Activated CD4-positive, alpha-beta T cell treated with anti-CD3 and anti-CD28 coated beads, Interleukin-10, Interleukin-2, amounts not matched to agents 100 ng/mL and 50 ng/mL, durations not matched to agents 16 hours and 8 hours (primary cell): ENCODE data around the gene MT3.
A peak's percentile ranks its signal among the peaks of the same experiment; 100 is the strongest.

Source experiments
- DNase-seq: peaks from one replicate; pipeline ENCODE4 v3.0.0-alpha.2; 2020

The MT3 gene

DNA sequence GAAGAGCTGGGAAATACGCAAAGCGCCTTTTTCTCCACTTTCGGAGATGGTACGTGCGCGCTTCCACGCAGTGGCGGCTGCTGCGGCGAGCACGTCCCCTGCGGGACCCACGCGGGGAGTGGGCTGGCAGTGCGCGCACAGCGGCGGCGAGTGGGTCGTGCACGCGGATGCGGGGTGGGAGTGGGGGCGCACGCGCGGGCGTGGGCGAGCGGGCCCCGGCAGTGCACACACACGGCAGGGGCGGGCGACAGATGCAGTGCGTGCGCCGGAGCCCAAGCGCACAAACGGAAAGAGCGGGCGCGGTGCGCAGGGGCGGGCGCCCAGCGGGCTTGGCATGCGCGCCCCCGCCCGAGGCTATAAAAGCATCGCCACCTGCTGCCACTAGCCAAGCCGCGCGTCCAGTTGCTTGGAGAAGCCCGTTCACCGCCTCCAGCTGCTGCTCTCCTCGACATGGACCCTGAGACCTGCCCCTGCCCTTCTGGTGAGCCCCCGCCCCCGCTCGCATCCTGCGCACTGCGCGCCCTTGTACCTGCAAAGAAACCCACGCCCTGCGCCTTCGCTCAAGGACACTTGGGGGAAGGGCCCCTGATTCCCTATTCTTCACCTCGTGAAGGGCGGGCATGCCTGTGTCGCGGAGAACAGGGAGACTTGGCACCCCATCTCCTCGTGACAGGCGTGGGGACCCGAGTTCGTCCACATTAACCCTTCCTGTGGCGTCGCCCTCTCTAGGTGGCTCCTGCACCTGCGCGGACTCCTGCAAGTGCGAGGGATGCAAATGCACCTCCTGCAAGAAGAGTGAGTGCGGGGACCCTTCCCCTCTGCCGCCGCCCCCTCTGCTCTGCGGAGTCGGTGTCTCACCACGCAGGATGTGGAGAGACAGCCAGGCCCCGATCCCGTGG, at the start of gene MT3:
Gene MT3, plus strand, starts transcription at position 388 of the 899 bp plus-strand sequence. Its CDS starts 63 bp downstream, at position 451.
- no peak for DNase-seq

DNA sequence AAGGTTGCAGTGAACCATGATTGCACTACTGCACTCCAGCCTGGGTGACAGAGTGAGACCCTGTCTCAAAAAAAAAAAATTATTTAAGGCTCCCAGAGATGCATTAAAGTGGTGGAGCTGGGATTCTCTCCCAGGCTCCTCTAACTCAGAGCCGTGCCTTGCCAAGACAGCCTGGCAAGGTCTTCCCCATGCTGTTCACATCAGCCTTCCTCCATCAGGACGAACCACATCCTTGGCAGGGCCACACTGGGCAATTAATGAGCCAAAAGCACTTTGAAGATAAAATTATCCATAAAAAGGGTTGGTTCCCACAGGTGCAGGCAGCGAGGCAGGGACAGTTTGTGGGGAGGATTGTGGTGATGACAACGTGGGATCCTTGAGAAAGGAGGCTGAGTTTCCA, 49.7 kb upstream of the MT3 start:
- no peak for DNase-seq

DNA sequence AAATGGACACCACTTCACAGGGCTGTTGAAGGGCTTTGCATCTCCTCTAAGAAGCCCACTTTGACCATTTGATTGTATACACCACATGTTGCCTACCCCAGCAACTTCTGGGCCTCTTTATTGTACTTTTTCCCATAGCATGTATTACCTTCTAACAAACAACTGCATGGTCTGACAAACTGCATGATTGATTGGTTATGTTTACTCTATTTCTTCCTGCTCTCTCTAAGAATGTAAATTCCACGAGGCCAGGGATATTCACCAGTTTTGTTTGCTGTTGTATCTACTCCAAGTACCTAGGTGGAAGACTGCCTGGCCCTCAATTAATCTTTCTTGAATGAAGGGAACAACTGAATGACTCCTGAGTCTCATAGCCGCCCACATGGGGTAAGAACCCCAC, 47.3 kb upstream of the MT3 start:
- DNase-seq: no peak

- DNase-seq: no peak
Observed at GRCh38 chr16:56547120-56547948, 42.0 kb upstream of the MT3 start.

DNA sequence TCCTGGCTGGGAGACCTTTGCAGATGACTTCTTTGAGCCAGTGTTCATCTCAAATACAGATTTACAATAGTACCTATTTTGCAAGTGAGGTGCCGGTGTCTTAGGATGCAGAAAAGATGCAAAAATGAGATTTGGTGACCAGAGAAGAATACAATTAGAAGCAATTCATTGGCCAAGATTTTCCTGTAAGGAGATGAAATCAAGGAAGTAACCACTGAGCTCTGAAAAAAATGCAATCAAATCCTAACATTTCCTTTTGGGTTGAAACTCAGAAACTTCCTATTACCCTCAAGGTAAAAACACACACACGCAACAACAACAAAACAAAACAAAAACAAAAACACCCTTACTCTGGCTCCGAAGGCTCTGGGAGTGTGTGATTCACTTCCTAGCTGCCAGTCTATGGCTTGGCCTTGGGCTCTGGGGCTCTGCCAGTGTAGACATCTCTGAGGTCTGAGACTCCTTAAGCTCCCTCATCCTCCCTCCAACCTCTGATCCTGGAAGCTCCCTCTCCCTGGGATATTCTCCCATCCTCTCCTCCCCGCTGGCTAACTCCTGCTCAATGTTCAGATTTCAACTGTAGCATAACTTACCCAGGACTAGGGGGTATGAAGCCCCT, 41.3 kb upstream of the MT3 start:
- no peak for DNase-seq

DNA sequence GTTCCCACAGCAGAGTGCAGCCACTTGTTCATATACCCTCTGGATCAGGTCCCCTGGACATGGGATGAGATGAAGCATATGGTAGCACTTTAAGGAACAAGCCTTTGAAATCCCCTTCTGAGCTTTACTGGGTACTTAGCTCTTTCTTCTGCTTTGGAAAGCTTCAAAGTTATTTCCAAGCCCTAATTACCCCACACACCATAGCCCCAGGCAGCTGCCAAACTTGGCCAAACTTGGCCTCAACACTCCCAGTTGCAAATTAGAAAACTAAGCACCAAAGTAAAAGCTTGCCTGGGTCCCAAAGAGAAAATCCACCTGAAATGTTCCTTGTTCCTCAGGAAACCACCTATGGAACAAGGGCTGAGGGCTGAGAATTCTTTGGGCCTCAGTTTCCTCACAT, 40.2 kb upstream of the MT3 start:
- DNase-seq: no peak

GRCh38 chr16:56549744-56550385, 39.5 kb upstream of the MT3 start:
- no peak for DNase-seq

DNA sequence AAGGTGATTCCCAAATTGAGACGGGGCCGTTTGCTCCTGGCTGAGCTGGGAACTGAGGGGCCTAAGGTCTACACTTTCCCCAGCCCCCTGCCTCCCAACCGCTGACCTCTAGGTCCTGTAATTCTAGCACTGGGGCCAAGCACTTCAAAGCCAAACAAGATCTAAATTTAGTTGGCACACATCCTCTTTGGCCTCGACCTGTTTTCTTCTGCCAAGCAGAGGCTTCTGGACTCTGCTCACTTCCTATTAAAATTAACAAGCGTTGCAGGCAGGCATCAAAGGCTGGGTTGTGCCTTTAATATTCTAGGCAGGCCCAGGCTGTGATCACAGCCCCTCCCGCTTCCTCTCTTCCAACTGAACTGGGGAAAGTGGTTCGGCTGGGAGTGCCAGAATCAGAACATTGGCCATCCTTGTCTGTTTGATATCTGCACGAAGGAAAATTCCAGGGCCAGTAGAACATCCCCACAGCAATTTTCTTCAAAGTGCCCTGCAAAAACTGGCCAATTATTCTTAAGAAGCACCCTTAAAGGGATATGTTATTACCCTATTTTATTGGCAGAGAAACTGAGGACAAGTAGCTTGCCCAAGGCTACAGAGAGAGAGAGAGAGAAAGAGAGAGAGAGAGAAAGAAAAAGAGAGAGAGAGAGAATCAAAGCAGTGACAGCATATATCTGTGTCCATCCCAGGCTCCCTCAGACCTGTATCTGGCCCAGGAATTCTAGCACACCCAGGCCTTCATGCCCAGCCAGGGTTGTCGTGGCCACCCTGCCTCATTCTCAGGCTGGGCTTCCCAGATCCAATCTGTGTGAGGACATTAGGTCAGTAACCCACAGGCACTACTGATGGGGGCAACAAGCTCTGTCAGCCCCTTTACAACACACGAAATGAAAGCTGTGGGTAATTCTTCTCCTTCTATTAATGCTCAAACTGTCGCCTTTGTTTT, 37.3 kb upstream of the MT3 start:
- no peak for DNase-seq

DNA sequence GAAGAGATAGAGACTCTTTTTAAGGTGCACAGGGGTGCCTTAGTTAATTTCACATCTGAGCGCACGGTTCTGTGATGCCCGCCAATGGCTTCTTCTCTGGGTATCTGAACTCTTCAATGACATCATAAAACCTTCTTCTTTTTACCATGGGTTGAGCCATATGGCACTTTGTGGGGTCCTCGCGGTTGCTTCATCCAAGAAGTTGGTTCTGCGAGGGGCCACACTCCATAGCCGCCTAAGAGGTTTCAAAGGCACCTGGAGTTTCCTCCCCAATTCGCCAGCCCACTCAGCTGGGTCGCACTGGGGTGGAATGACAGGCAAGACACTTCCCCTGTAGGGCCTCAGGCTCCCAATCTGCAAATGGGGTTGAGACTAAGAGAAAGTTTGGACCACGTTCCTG, 34.9 kb upstream of the MT3 start:
- DNase-seq: no peak

DNA sequence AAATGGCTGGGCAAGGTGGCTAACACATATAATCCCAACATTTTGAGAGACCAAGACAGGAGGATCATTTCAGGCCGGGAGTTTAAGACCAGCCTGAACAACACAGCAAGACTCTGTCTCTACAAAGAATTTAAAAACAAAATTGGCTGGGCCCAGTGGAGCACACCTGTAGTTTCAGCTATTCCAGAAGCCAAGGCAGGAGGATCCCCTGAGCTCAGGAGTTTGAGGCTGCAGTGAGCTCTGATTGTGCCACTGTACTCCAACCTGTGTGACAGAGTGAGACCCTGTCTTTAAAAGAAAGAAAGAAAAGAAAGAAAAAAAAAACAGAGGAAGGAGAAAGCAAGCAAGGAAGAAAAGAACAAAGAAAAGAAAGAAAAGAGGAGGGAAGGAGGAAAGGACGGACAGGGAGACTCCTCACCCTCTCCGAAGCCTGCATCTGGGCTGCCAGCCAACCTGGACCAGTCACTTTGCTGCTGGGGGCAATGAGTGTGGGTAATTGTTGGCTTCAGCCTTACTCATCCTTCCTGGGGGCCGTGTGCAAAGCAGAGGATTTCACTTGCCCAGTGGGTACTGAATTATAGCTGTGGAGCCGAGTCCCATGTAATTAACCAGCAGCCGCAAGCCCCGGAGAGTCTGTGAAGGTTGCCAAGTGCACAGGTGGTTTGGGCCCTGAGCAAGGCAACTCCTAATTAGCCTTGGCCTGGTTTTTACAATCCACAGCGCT, 31.1 kb upstream of the MT3 start:
- no peak for DNase-seq

GRCh38 chr16:56559109-56559508, 30.2 kb upstream of the MT3 start:
- no peak for DNase-seq

DNA sequence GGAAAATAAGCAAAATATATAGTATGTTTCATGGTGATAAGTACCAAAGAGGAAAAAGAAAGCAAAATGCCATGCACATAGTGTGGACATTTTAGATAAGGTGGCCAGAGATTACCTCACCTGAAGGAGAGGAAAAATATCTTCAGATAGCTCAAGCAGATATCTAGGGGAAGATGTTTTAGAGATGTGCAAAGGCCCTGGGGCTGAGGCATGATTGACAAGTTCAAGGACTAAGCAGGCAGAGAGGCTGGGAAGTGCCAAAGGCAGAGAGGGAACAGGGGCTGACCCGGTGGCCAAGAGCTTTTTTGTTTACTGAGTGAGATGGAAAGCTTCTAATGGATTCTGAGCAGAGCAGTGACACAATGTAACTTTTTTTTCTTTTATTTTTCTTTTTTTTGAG, 28.9 kb upstream of the MT3 start:
- DNase-seq: no peak

DNA sequence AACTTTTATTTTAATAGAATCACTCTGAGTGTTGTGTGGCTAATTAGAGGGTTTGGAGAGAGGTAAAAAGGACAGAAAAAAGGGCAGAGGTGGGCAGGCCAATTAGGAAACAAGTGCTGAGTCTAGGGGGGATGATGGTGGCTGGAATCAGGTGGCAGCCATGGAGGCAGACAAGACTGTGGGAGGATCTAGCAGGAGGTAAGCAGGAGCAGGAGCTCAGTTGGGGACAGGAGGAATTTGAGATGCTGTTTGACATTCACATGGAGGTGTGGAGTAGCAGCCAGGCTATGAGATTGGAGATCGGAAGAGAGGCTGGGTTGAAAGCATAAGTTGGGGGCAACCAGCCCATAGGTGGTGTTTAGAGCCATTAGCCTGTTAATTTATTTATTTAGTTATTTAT, 28.2 kb upstream of the MT3 start:
- DNase-seq: no peak

- DNase-seq: no peak
Observed at GRCh38 chr16:56564793-56565477, 24.4 kb upstream of the MT3 start, which contains the start of gene MT4. TSS of gene MT4 (plus strand) at chr16:56565073. CDS start at chr16:56565129, 56 bp downstream.

DNA sequence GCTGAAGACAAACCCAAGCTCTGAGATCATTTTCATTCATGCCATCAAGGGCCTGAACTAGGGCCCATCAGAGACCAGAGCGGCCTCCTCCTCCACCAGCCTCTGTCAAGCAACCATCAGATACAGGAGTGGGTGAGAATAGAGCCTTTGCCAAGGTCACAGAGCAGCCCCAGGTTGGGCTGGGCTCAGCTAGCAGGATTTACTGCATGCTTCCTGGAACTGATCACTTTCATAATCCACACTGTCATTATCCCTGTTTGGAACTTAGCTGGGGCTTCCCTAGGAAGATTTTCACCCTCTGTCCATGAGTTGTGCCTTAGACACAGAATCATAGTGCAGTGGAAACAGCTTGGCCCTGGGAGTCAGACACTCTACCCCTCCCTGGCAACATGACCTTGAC, 19.4 kb upstream of the MT3 start:
- DNase-seq: no peak

DNA sequence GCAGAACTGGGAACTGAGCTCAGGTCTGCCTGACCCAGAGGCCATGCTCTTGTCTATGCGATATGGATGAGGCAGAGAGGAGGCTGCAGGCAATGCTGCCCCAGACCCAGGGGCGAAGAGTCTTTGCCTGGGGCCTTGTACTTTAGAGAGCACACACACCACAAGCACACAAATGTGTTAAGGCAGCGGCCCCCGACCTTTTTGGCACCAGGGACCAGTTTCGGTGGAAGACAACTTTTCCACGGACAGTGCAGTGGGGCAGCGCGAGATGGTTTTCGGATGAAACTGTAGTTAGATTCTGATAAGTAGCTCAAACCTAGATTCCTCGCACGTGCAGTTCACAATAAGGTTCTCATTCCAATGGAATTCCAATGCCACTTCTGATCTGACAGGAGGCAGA, 17.8 kb upstream of the MT3 start:
- DNase-seq: no peak

GRCh38 chr16:56574625-56575024, 14.7 kb upstream of the MT3 start:
- no peak for DNase-seq

DNA sequence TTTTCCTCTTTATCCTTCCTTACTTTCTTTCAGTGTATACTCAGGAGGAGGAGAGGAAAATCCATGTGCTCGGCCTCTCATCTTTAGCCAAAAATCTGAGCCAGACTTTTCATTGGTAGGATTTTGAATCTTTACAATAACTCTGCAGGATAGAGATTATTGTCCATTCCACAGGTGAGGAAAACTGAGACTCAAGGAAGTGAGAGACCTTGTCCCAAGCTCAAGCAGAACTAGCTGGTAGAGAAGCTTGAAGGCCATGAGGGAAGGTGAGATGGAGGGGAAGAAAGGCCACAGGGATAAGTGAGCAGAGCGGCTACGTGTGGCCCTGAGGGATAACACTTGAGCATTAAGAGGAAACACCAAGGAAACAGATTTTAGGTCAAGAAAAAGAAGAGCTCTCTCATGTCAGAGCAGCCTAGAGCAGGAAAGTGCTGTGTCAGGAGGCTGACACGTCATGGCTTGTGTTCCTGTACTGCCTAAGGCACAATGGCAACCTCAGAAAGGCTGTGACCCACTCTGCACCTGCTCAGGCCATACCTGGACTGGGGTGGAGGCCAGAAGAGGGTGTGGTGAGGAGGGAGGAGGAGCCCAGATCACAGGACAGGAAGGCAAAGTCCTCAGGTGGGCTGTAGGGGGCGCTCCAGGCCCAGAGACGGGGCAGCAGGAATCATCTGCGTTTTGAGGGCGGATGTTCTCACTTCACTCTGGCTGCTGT, 12.6 kb upstream of the MT3 start:
- DNase-seq: peak; percentile 91

DNA sequence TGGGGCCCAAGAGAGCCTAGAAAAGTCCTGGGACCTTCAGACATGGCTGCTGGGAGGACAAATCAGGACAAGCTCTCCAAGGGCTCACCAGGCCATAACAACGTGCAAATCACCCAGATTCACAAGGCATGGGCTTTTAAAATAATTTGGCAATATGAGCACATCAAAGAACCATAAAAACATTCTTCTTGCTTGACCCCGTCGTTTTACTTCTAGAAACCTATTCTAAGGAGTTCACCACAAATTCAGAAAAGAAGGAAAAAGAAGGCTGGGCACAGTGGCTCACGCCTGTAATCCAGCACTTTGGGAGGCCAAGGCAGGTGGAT, 12.1 kb upstream of the MT3 start:
- DNase-seq: no peak
